NCI-H748 (cell line): ENCODE results near the gene PTPRD.

ENCODE experiments used
- DNase-seq: peaks from one replicate; lab custom pipeline; 2025; ENCODE audit not compliant: unreplicated experiment; lab: John Stamatoyannopoulos, UW

Gene PTPRD

GRCh38 chr9:8812888-8813287 is 1799.9 kb downstream of the PTPRD start:
- no peak for DNase-seq

GRCh38 chr9:8809741-8810140 is 1803.1 kb downstream of the PTPRD start:
- DNase-seq = peak; percentile 39

GRCh38 chr9:8806150-8806549 is 1806.7 kb downstream of the PTPRD start:
- DNase-seq = no peak

GRCh38 chr9:8804613-8805012 is 1808.2 kb downstream of the PTPRD start:
- no peak for DNase-seq

GRCh38 chr9:8802242-8802641 is 1810.6 kb downstream of the PTPRD start:
- no peak for DNase-seq

GRCh38 chr9:8800196-8800595 is 1812.6 kb downstream of the PTPRD start:
- no peak for DNase-seq

GRCh38 chr9:8799615-8800014 is 1813.2 kb downstream of the PTPRD start:
- DNase-seq = no peak

GRCh38 chr9:8799206-8799605 is 1813.6 kb downstream of the PTPRD start:
- DNase-seq = no peak

GRCh38 chr9:8784838-8785237 is 1828.0 kb downstream of the PTPRD start:
- no peak for DNase-seq

GRCh38 chr9:8783941-8784340 is 1828.9 kb downstream of the PTPRD start:
- DNase-seq = no peak

- DNase-seq = no peak
Measured at GRCh38 chr9:8782237-8782636, 1830.6 kb downstream of the PTPRD start.

GRCh38 chr9:8781458-8781857 is 1831.3 kb downstream of the PTPRD start:
- DNase-seq = no peak

GRCh38 chr9:8780386-8780785 is 1832.4 kb downstream of the PTPRD start:
- no peak for DNase-seq

- DNase-seq = no peak
Measured at GRCh38 chr9:8779478-8779877, 1833.3 kb downstream of the PTPRD start.

GRCh38 chr9:8778356-8778755 is 1834.4 kb downstream of the PTPRD start:
- DNase-seq = no peak

- DNase-seq = no peak
Measured at GRCh38 chr9:8772302-8772701, 1840.5 kb downstream of the PTPRD start.

- DNase-seq = peak; percentile 66
Measured at GRCh38 chr9:8769153-8769552, 1843.6 kb downstream of the PTPRD start.

GRCh38 chr9:8766096-8766495 is 1846.7 kb downstream of the PTPRD start:
- no peak for DNase-seq

- no peak for DNase-seq
Measured at GRCh38 chr9:8764051-8764450, 1848.8 kb downstream of the PTPRD start.

- no peak for DNase-seq
Measured at GRCh38 chr9:8762479-8763085, 1850.2 kb downstream of the PTPRD start.

GRCh38 chr9:8760000-8760767 is 1852.6 kb downstream of the PTPRD start:
- DNase-seq = no peak

- no peak for DNase-seq
Measured at GRCh38 chr9:8757881-8758280, 1854.9 kb downstream of the PTPRD start.

GRCh38 chr9:8754751-8755150 is 1858.1 kb downstream of the PTPRD start:
- DNase-seq = no peak
